ENCODE data around the gene CEP57. TPM values are rescaled to one million over a fixed set of nuclear protein-coding genes. Genes with fewer than 3 reads are reported as not detected.

CEP57 gene
- total RNA-seq = 74.2 to 78.3 TPM (median 75.5 TPM) in 3 replicates

DNA sequence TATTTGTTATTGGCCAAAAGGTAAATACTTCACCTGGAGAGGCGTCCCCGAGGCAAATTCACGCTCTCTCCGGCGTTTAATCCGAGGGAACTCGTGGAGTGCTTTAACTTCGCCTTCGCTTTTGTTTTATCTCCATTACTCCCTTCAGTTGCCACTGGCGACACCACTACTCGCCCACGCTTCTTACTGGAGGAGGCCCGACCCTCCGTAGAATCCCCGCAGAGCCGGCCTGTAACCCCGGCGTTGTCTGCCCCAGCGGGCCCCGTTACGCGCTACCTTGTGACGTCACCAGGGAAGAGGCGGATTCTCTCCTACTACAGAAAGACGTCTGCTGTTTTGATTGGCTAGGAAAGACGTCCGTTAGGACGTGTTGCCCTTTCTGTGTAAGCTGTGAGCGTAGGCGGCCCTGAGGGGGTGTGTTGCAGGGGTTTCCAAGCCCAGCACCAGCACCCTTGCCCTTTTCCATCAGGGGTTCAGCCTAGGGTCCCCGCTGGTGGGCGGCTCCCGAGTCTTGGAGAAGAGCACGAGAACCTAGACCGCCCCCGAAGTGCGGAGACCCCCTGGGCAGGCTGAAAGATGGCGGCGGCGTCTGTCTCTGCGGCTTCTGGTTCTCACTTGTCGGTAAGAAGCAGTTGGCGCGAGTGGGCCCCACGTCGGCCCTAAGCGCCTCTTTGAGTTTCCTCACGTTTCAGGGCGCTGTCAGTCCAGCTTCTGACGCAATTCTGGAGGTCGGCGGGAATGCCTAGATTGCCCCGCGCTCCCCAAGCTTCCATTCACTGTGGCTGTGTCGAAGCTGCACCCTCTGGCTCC, at the start of gene CEP57:
CEP57 (plus strand) TSS at position 376 of the 810 bp plus-strand sequence; CDS start at position 577, 201 bp downstream.
- H3K4me1 Mint-ChIP-seq = peaks cover 34% of the 10 kb centered on the region
- H3K36me3 Mint-ChIP-seq = peaks cover 13% of the 10 kb centered on the region
- DNase-seq (ENCODE audit: low spot score in 2 of 2, unreplicated experiment in 2 of 2) = peak; percentile 87 to 93
- TF ChIP-seq, protein P1, sequence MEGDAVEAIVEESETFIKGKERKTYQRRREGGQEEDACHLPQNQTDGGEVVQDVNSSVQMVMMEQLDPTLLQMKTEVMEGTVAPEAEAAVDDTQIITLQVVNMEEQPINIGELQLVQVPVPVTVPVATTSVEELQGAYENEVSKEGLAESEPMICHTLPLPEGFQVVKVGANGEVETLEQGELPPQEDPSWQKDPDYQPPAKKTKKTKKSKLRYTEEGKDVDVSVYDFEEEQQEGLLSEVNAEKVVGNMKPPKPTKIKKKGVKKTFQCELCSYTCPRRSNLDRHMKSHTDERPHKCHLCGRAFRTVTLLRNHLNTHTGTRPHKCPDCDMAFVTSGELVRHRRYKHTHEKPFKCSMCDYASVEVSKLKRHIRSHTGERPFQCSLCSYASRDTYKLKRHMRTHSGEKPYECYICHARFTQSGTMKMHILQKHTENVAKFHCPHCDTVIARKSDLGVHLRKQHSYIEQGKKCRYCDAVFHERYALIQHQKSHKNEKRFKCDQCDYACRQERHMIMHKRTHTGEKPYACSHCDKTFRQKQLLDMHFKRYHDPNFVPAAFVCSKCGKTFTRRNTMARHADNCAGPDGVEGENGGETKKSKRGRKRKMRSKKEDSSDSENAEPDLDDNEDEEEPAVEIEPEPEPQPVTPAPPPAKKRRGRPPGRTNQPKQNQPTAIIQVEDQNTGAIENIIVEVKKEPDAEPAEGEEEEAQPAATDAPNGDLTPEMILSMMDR (IDR thresholded peaks at IDR 0.05; ENCODE audit: unreplicated experiment) = no peak
- H3K27ac Mint-ChIP-seq = peak within 1 kb of the TSS; percentile 100
- H3K4me3 Mint-ChIP-seq = peak within 1 kb of the TSS; percentile 99
- no peaks in the 10 kb centered on the region for H3K9me3 Mint-ChIP-seq
- no peaks in the 10 kb centered on the region for H3K27me3 Mint-ChIP-seq (ENCODE audit: low read depth)

DNA sequence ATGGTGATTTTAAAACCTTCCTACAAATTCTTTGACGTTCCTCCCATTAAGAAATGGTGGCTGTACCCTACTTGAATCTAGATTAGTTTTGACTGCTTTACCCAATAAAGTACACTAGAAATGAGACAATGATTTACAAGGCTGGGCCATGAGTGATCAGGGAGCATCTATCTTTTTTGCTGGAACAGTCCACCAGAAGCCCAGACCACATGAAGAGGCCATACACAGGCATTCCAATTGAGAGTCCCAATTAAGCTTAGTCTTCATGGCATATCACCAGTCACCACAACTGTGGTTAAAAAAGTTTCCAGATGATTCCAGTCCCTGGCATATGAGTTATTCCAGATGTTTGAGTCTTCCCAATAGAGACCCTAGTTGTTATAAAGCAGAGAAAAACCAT, 40.2 kb upstream of the CEP57 start:
- TF ChIP-seq, protein P1 (IDR thresholded peaks at IDR 0.05; ENCODE audit: unreplicated experiment) = no peak
- Mint-ChIP-seq H3K4me3 (no peak overlapping the region), H3K4me1 (no peaks in the 10 kb centered on the region), H3K27me3 (ENCODE audit: low read depth) (no peaks in the 10 kb centered on the region), H3K27ac (no peak overlapping the region), H3K9me3 (peaks cover 5% of the 10 kb centered on the region), H3K36me3 (no peaks in the 10 kb centered on the region)
- no peak for DNase-seq (ENCODE audit: low spot score in 2 of 2, unreplicated experiment in 2 of 2)

DNA sequence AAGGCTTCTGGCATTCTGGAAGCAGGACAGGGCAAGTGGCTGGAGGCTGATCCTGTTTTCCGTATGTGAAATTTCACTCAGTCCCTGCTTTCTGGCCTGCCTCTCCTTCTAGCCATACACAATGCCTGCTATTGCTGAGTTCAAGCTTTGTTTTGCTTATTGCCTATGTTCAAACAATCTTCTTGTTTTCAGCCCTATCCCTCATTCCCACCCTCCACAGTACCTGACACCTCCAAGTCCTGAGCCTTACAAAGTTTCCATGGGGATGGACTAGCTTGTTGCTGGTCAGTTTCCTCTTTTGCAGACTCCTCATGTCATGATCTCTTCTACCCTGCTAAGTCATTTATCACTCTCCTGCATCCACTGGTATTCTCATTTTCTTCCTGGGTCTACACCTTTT, 38.8 kb upstream of the CEP57 start:
- H3K4me1 Mint-ChIP-seq = no peaks in the 10 kb centered on the region
- H3K36me3 Mint-ChIP-seq = no peaks in the 10 kb centered on the region
- no peak overlapping the region for H3K4me3 Mint-ChIP-seq
- DNase-seq (ENCODE audit: low spot score in 2 of 2, unreplicated experiment in 2 of 2) = no peak
- TF ChIP-seq, protein P1 (IDR thresholded peaks at IDR 0.05; ENCODE audit: unreplicated experiment) = no peak
- no peaks in the 10 kb centered on the region for H3K9me3 Mint-ChIP-seq
- no peaks in the 10 kb centered on the region for H3K27me3 Mint-ChIP-seq (ENCODE audit: low read depth)
- H3K27ac Mint-ChIP-seq = no peak overlapping the region

DNA sequence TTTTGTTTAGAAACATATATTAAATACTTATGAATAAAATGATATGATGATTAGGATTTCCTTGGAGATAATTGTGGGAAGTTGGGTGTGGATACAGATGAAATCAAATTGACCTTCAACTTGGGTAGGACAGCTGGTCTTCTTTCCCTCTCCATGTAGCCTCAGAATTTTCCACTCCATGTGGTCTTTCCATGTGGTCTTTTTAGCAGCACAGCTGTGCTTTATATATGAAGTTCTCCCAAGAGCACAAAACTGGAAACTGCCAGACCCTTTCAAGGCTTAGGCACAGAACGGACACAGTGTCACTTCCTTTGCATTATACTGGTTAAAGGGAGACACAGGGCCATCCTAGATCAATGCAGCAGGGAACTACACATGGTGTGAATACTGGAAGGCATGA, 29.4 kb upstream of the CEP57 start:
- Mint-ChIP-seq H3K4me1 (no peaks in the 10 kb centered on the region), H3K36me3 (no peaks in the 10 kb centered on the region), H3K27me3 (ENCODE audit: low read depth) (no peaks in the 10 kb centered on the region), H3K27ac (no peak overlapping the region), H3K4me3 (no peak overlapping the region), H3K9me3 (no peaks in the 10 kb centered on the region)
- no peak for DNase-seq (ENCODE audit: low spot score in 2 of 2, unreplicated experiment in 2 of 2)
- TF ChIP-seq, protein P1 (IDR thresholded peaks at IDR 0.05; ENCODE audit: unreplicated experiment) = no peak

DNA sequence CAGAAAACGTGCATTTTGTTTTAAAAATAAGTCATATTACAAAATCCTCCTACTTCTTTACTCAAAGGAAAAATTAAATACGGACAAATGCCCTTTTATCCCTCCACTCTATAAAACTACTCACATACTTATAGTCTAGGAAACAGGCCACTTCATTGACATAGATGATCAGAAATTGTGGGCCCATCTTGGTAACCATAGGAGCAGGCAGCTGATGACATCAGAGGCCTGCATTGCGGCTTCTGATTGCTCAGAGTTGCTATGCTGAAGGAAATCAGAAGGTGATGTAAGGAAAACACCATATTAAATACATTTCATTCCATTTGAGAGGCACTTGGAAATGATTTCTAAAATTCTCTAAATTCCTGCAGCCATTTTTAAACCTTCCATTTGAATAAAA, 27.8 kb upstream of the CEP57 start:
- TF ChIP-seq, protein P1 (IDR thresholded peaks at IDR 0.05; ENCODE audit: unreplicated experiment) = no peak
- no peak overlapping the region for H3K4me3 Mint-ChIP-seq
- H3K9me3 Mint-ChIP-seq = no peaks in the 10 kb centered on the region
- no peaks in the 10 kb centered on the region for H3K27me3 Mint-ChIP-seq (ENCODE audit: low read depth)
- H3K36me3 Mint-ChIP-seq = no peaks in the 10 kb centered on the region
- DNase-seq (ENCODE audit: low spot score in 2 of 2, unreplicated experiment in 2 of 2) = no peak
- H3K4me1 Mint-ChIP-seq = no peaks in the 10 kb centered on the region
- H3K27ac Mint-ChIP-seq = no peak overlapping the region
